Measurements from ENCODE around the gene POLR2J3. TPM values are rescaled to one million over a fixed set of nuclear protein-coding genes. Genes with fewer than 3 reads are reported as not detected.
A peak's percentile ranks its signal among the peaks of the same experiment; 100 is the strongest.
"Not testable (repeated sequence)": the region's sequence is repeated elsewhere in the genome, so short reads cannot be mapped to it uniquely, and the experiment has no call there.

Gene POLR2J3
- total and polyA plus RNA-seq, 2 of the 8 experiments (the other 6 are each of a cell fraction or from before 2014, with no cell fraction given): 18.7 to 24.6 TPM

DNA sequence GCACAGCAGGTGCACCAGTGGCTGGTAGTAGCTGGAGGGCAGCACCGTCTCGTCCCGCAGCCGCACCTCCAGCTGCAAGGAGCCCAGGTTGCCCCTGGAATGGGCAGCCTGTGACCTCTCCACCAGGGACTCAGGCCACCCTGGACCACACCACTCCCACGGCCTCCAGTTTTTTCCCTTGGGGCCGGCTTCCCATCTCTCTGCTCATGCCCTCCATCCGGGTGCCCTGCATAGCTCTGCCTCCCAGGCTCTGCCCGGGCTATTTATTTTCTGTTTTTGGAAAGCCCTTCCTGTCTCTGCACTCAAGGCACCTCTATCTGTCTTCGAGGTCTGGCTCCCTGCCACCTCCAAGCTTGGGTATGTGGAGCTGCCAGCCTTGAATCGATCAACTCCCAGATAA is 23.7 kb upstream of the POLR2J3 start:
- H4K5ac ChIP-seq (ENCODE audit: insufficient read length, low read depth, low read length); H3K27ac ChIP-seq (ENCODE audit: low read depth, low read length); FAIRE-seq; H3K4me3 ChIP-seq (ENCODE audit: extremely low read depth in 1 of 4, insufficient read depth in 2 of 4, low read depth in 3 of 4, low read length in 4 of 4); H3K79me1 ChIP-seq (ENCODE audit: low read depth, low read length); H2BK120ac ChIP-seq (replicated peaks; ENCODE audit: low read depth, low read length); H3K4ac ChIP-seq (replicated peaks; ENCODE audit: insufficient read length, low read depth, low read length); H3K23me2 ChIP-seq (ENCODE audit: low read depth, low read length); H2AFZ ChIP-seq (ENCODE audit: low read length); H2BK15ac ChIP-seq (ENCODE audit: low read length); H3K4me2 ChIP-seq (ENCODE audit: insufficient read depth in 1 of 2, low read depth in 2 of 2, low read length in 2 of 2); H3K56ac ChIP-seq (replicated peaks; ENCODE audit: insufficient read length, low read depth, low read length); H3K4me1 ChIP-seq (replicated peaks in 1 of 4; ENCODE audit: control insufficient read depth in 3 of 4, insufficient read depth in 4 of 4, low read length in 3 of 4); H4K20me1 ChIP-seq (replicated peaks in 1 of 2; ENCODE audit: control insufficient read depth in 1 of 2, insufficient read depth in 2 of 2, low read length in 2 of 2); H3K18ac ChIP-seq (ENCODE audit: extremely low read depth, low read length); POLR2A ChIA-PET (ENCODE audit: partially characterized antibody); H3K9me3 ChIP-seq (ENCODE audit: insufficient read depth in 2 of 2, low read depth in 1 of 2, low read length in 1 of 2); CTCF ChIA-PET (ENCODE audit: partially characterized antibody); H3K14ac ChIP-seq (ENCODE audit: insufficient read length); H4K91ac ChIP-seq (replicated peaks; ENCODE audit: insufficient read length, low read length); H2BK5ac ChIP-seq (ENCODE audit: low read depth, low read length); H2BK20ac ChIP-seq (ENCODE audit: low read length); H4K8ac ChIP-seq (ENCODE audit: extremely low read depth, insufficient read depth, low read length); H3K79me2 ChIP-seq (ENCODE audit: control insufficient read depth in 1 of 2, insufficient read depth in 2 of 2, low read length in 2 of 2); H3K9ac ChIP-seq (replicated peaks in 1 of 4; ENCODE audit: extremely low read depth in 1 of 4, low read depth in 3 of 4, low read length in 3 of 4); H2AK5ac ChIP-seq (ENCODE audit: low read depth, low read length); H3K23ac ChIP-seq (ENCODE audit: insufficient read length); H3K36me3 ChIP-seq (ENCODE audit: control insufficient read depth in 2 of 4, insufficient read depth in 4 of 4, low read length in 3 of 4); H3K27me3 ChIP-seq (replicated peaks in 1 of 4; ENCODE audit: control insufficient read depth in 3 of 4, extremely low read depth in 1 of 4, insufficient read depth in 3 of 4, low read length in 3 of 4); H2BK12ac ChIP-seq (ENCODE audit: low read depth, low read length): not testable (repeated sequence)
- 92% methylated on average over 4 of the region's 10 CpGs; no CpG with 5 or more reads in 1 of the 2 experiments for WGBS, 2 experiments (ENCODE audit: extremely low coverage in 1 of 2, insufficient coverage in 1 of 2, insufficient read length in 1 of 2, insufficient replicate concordance in 2 of 2, low coverage in 1 of 2, low lambda C conversion rate in 2 of 2, missing lambda C conversion rate in 1 of 2)
- peak in 1 of 2 experiments; percentile 46 for DNase-seq (ENCODE audit: low read depth in 1 of 2, low spot score in 2 of 2)

DNA sequence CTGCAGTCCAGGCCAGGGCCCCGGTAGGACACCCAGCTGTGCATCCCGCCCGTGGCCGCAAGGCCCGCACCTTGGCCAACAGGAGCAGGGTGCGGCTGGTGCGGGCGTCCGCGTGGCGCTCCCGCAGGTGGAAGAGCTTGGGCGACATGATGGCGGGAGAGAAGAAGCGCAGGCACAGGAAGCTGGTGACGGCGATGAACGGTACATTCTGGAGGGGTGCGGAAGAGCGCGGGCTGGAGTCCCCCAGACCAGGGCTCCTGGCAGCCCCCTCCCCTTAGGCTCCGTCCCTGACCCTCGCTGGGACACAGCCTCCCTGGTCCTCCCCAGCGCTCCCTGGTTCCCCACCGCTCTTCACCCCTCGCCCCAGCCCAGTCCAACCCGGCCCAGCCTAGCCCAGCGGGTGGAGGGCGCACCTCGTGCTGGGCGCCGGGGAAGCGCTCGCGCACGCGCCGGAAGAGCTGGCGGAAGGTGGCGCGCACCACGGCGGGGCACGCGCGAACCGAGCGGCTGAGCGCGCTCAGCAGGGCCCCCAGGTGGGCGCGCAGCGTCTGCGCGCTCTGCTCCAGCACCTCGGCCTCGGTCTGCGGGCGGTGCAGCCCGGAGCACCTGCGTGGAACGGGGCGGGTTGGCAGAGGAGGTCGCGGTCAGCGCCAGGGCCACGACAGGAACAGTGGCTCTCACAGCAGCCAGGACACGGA is 21.4 kb upstream of the POLR2J3 start:
- H3K4me1 ChIP-seq (replicated peaks in 1 of 4; ENCODE audit: control insufficient read depth in 3 of 4, insufficient read depth in 4 of 4, low read length in 3 of 4); H3K4me2 ChIP-seq (ENCODE audit: insufficient read depth in 1 of 2, low read depth in 2 of 2, low read length in 2 of 2); H2BK5ac ChIP-seq (ENCODE audit: low read depth, low read length); H4K5ac ChIP-seq (ENCODE audit: insufficient read length, low read depth, low read length); H4K91ac ChIP-seq (replicated peaks; ENCODE audit: insufficient read length, low read length); FAIRE-seq; H3K9me3 ChIP-seq (ENCODE audit: insufficient read depth in 2 of 2, low read depth in 1 of 2, low read length in 1 of 2); H3K9ac ChIP-seq (replicated peaks in 1 of 4; ENCODE audit: extremely low read depth in 1 of 4, low read depth in 3 of 4, low read length in 3 of 4); H3K4ac ChIP-seq (replicated peaks; ENCODE audit: insufficient read length, low read depth, low read length); H2BK120ac ChIP-seq (replicated peaks; ENCODE audit: low read depth, low read length); POLR2A ChIA-PET (ENCODE audit: partially characterized antibody); H3K36me3 ChIP-seq (ENCODE audit: control insufficient read depth in 2 of 4, insufficient read depth in 4 of 4, low read length in 3 of 4); DNase-seq (ENCODE audit: low read depth in 1 of 2, low spot score in 2 of 2); H2BK12ac ChIP-seq (ENCODE audit: low read depth, low read length); H3K18ac ChIP-seq (ENCODE audit: extremely low read depth, low read length); H3K56ac ChIP-seq (replicated peaks; ENCODE audit: insufficient read length, low read depth, low read length); H2AFZ ChIP-seq (ENCODE audit: low read length); H3K27ac ChIP-seq (ENCODE audit: low read depth, low read length); H4K8ac ChIP-seq (ENCODE audit: extremely low read depth, insufficient read depth, low read length); H3K4me3 ChIP-seq (ENCODE audit: extremely low read depth in 1 of 4, insufficient read depth in 2 of 4, low read depth in 3 of 4, low read length in 4 of 4); H4K20me1 ChIP-seq (replicated peaks in 1 of 2; ENCODE audit: control insufficient read depth in 1 of 2, insufficient read depth in 2 of 2, low read length in 2 of 2); H2BK15ac ChIP-seq (ENCODE audit: low read length); H2BK20ac ChIP-seq (ENCODE audit: low read length); H3K79me2 ChIP-seq (ENCODE audit: control insufficient read depth in 1 of 2, insufficient read depth in 2 of 2, low read length in 2 of 2); CTCF ChIA-PET (ENCODE audit: partially characterized antibody); H2AK5ac ChIP-seq (ENCODE audit: low read depth, low read length); H3K14ac ChIP-seq (ENCODE audit: insufficient read length); H3K79me1 ChIP-seq (ENCODE audit: low read depth, low read length); H3K27me3 ChIP-seq (replicated peaks in 1 of 4; ENCODE audit: control insufficient read depth in 3 of 4, extremely low read depth in 1 of 4, insufficient read depth in 3 of 4, low read length in 3 of 4); H3K23ac ChIP-seq (ENCODE audit: insufficient read length); H3K23me2 ChIP-seq (ENCODE audit: low read depth, low read length): not testable (repeated sequence)
- whole genome bisulfite sequencing, 2 experiments (ENCODE audit: extremely low coverage in 1 of 2, insufficient coverage in 1 of 2, insufficient read length in 1 of 2, insufficient replicate concordance in 2 of 2, low coverage in 1 of 2, low lambda C conversion rate in 2 of 2, missing lambda C conversion rate in 1 of 2): no CpG with 5 or more reads among the region's 68 CpGs
